ENCODE results near the gene SPECC1L.

Gene SPECC1L

GRCh38 chr22:24338726-24339451 is 68.3 kb downstream of the SPECC1L start:
- H3K9me2 ChIP-seq (replicated peaks; ENCODE audit: insufficient read depth, low read length): no peaks in the 10 kb centered on the region
- H3F3A ChIP-seq (ENCODE audit: insufficient read depth): no peaks in the 10 kb centered on the region; the same call in 1 of the 2 replicates
- no peak for TF ChIP-seq CTCF (IDR thresholded peaks at IDR 0.05; ENCODE audit: insufficient read depth, low read length, poor library complexity, severe bottlenecking)
- no peak overlapping the region for H3K4me2 ChIP-seq (ENCODE audit: low read depth, low read length, poor library complexity, severe bottlenecking)
- H4K20me1 ChIP-seq (ENCODE audit: low read depth, low read length): no peaks in the 10 kb centered on the region
- no peak overlapping the region for H2AFZ ChIP-seq (ENCODE audit: low read depth, low read length, severe bottlenecking)
- H3K27ac ChIP-seq (ENCODE audit: low read depth, low read length): no peak overlapping the region
- no peak overlapping the region for H3K4me3 ChIP-seq (ENCODE audit: insufficient read depth, low read length, poor library complexity, severe bottlenecking)
- H3K36me3 ChIP-seq (ENCODE audit: low read length): peaks cover 29% of the 10 kb centered on the region
- no peak overlapping the region for H3K9ac ChIP-seq (ENCODE audit: low read length)
- no peaks in the 10 kb centered on the region for H3K79me2 ChIP-seq (ENCODE audit: insufficient read depth, low read length)
- no peaks in the 10 kb centered on the region for H3K9me3 ChIP-seq (ENCODE audit: insufficient read depth, low read length)
- H3K27me3 ChIP-seq (ENCODE audit: low read length): no peaks in the 10 kb centered on the region

- Histone ChIP-seq H3K9ac (ENCODE audit: low read length) (no peak overlapping the region), H3K27ac (ENCODE audit: low read depth, low read length) (no peak overlapping the region), H3K4me3 (ENCODE audit: insufficient read depth, low read length, poor library complexity, severe bottlenecking) (no peak overlapping the region), H3K4me2 (ENCODE audit: low read depth, low read length, poor library complexity, severe bottlenecking) (no peak overlapping the region), H2AFZ (ENCODE audit: low read depth, low read length, severe bottlenecking) (no peak overlapping the region), H3K9me3 (ENCODE audit: insufficient read depth, low read length) (no peaks in the 10 kb centered on the region), H3K36me3 (ENCODE audit: low read length) (peaks cover 29% of the 10 kb centered on the region), H4K20me1 (ENCODE audit: low read depth, low read length) (no peaks in the 10 kb centered on the region), H3K27me3 (ENCODE audit: low read length) (no peaks in the 10 kb centered on the region), H3K79me2 (ENCODE audit: insufficient read depth, low read length) (no peaks in the 10 kb centered on the region), H3K9me2 (replicated peaks; ENCODE audit: insufficient read depth, low read length) (no peaks in the 10 kb centered on the region), H3F3A (ENCODE audit: insufficient read depth) (no peaks in the 10 kb centered on the region; the same call in 1 of the 2 replicates)
- TF ChIP-seq EZH2phosphoT487 (conservative IDR thresholded peaks at IDR 0.05; ENCODE audit: low read length) (no peak), CTCF (IDR thresholded peaks at IDR 0.05; ENCODE audit: insufficient read depth, low read length, poor library complexity, severe bottlenecking) (no peak)
These were observed 68.8 kb downstream of the SPECC1L start for GRCh38 chr22:24339452-24339747.

GRCh38 chr22:24341627-24342026 is 71.0 kb downstream of the SPECC1L start:
- H2AFZ ChIP-seq (ENCODE audit: low read depth, low read length, severe bottlenecking): no peak overlapping the region
- no peak overlapping the region for H3K4me2 ChIP-seq (ENCODE audit: low read depth, low read length, poor library complexity, severe bottlenecking)
- no peaks in the 10 kb centered on the region for H3K79me2 ChIP-seq (ENCODE audit: insufficient read depth, low read length)
- H3K9me2 ChIP-seq (replicated peaks; ENCODE audit: insufficient read depth, low read length): no peaks in the 10 kb centered on the region
- H4K20me1 ChIP-seq (ENCODE audit: low read depth, low read length): no peaks in the 10 kb centered on the region
- H3K27me3 ChIP-seq (ENCODE audit: low read length): no peaks in the 10 kb centered on the region
- no peak overlapping the region for H3K27ac ChIP-seq (ENCODE audit: low read depth, low read length)
- no peaks in the 10 kb centered on the region; the same call in 1 of the 2 replicates for H3F3A ChIP-seq (ENCODE audit: insufficient read depth)
- no peak for TF ChIP-seq CTCF (IDR thresholded peaks at IDR 0.05; ENCODE audit: insufficient read depth, low read length, poor library complexity, severe bottlenecking)
- TF ChIP-seq EZH2phosphoT487 (conservative IDR thresholded peaks at IDR 0.05; ENCODE audit: low read length): no peak
- peaks cover 23% of the 10 kb centered on the region for H3K36me3 ChIP-seq (ENCODE audit: low read length)
- H3K9me3 ChIP-seq (ENCODE audit: insufficient read depth, low read length): no peaks in the 10 kb centered on the region
- H3K4me3 ChIP-seq (ENCODE audit: insufficient read depth, low read length, poor library complexity, severe bottlenecking): no peak overlapping the region
- no peak overlapping the region for H3K9ac ChIP-seq (ENCODE audit: low read length)

Data from SU-DHL-6 (cell line).